ENCODE results near the gene SMC4. TPM values are rescaled to one million over a fixed set of nuclear protein-coding genes. Genes with fewer than 3 reads are reported as not detected.

The SMC4 gene
- total RNA-seq, 1 donor from 2014 or later, result 124 TPM

DNA sequence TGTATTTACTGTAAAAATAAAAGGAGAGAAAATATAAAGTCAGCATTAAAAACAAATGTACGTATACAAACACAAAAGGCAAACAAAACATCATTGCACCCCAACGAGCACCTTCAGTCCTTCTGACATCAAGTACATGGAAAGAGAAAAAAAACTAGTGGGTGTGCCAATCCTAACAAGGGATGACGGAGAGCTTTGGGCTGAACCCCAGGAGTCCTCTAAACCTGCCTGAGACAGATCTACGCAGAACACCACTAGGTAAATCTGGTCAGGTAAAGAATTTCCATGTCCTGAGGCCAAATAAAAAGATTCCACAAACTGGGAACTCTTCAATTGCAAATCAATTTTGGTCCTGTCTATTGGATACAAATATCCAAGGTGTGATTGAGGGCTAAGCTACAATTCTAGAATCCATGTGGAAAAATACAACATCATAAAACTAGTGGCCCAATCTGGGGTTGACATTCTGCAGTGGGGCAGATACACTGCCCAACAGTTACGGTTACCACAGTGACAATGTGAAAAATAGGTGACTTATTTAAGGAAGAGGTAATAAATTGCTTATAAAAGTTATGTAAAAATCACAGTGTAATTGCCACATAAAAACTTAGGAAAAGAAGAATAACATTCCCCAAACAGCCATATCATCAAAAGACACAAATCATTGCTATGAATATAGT, 14.7 kb upstream of the SMC4 start:
- TF ChIP-seq, protein P1, sequence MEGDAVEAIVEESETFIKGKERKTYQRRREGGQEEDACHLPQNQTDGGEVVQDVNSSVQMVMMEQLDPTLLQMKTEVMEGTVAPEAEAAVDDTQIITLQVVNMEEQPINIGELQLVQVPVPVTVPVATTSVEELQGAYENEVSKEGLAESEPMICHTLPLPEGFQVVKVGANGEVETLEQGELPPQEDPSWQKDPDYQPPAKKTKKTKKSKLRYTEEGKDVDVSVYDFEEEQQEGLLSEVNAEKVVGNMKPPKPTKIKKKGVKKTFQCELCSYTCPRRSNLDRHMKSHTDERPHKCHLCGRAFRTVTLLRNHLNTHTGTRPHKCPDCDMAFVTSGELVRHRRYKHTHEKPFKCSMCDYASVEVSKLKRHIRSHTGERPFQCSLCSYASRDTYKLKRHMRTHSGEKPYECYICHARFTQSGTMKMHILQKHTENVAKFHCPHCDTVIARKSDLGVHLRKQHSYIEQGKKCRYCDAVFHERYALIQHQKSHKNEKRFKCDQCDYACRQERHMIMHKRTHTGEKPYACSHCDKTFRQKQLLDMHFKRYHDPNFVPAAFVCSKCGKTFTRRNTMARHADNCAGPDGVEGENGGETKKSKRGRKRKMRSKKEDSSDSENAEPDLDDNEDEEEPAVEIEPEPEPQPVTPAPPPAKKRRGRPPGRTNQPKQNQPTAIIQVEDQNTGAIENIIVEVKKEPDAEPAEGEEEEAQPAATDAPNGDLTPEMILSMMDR (conservative IDR thresholded peaks at IDR 0.05), result no peak
- Mint-ChIP-seq H3K36me3 (peaks cover 3% of the 10 kb centered on the region), H3K27me3 (no peaks in the 10 kb centered on the region), H3K4me3 (no peak overlapping the region), H3K27ac (no peak overlapping the region), H3K9me3 (no peaks in the 10 kb centered on the region), H3K4me1 (ENCODE audit: unreplicated experiment) (no peaks in the 10 kb centered on the region)
- no peak for DNase-seq (ENCODE audit: extremely low spot score, unreplicated experiment)

DNA sequence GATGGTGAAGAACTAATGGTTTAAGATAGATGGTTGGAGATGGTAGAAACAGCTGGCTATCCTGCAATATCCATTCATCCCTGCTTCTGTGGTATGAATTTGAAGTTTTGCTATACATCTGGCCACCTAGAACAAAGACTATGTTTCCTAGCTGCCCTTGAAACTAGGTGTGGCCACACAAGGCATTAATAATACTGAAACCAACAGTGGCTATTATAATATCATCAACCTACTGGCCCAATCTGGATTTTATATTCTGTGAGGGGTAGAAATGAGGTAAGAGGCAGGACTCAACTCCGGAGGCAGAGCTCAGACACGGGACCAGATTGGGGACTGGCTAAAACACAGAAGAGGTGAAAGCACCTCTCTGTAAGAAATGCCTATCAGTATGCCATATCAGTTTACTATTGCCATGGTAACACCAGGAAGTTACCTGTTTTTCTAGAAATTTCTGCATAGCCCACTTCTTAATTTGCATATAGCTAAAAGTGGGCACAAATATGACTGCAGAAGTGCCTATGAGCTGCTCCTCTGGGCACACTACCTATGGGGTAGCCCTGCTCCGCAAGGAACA, 8.8 kb upstream of the SMC4 start:
- H3K27me3 Mint-ChIP-seq, result no peaks in the 10 kb centered on the region
- H3K9me3 Mint-ChIP-seq, result no peaks in the 10 kb centered on the region
- peak overlapping the region; percentile 59 for H3K27ac Mint-ChIP-seq
- no peak overlapping the region for H3K4me3 Mint-ChIP-seq
- no peak for DNase-seq (ENCODE audit: extremely low spot score, unreplicated experiment)
- TF ChIP-seq, protein P1 (conservative IDR thresholded peaks at IDR 0.05), result no peak
- H3K36me3 Mint-ChIP-seq, result peaks cover 8% of the 10 kb centered on the region
- H3K4me1 Mint-ChIP-seq (ENCODE audit: unreplicated experiment), result no peaks in the 10 kb centered on the region

DNA sequence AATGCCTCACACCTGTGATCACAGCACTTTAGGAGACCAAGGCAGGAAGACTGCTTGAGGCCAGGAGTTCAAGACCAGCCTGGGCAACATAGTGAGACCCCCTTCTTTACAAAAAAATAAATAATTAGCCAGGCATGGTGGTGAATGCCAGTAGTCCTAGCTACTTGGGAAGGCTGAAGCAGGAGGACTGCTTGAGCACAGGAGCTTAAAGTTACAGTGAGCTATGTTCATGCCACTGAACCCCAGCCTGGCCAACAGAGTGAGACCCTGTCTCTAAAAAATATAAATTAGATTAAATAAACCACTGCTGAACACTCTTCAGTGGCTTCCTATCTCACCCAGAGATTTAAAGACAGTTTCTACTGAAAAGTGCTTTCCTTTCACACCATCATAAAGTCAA, 6.7 kb upstream of the SMC4 start:
- TF ChIP-seq, protein P1 (conservative IDR thresholded peaks at IDR 0.05), result no peak
- DNase-seq (ENCODE audit: extremely low spot score, unreplicated experiment), result no peak
- peaks cover 4% of the 10 kb centered on the region for H3K36me3 Mint-ChIP-seq
- H3K27me3 Mint-ChIP-seq, result no peaks in the 10 kb centered on the region
- H3K4me1 Mint-ChIP-seq (ENCODE audit: unreplicated experiment), result no peaks in the 10 kb centered on the region
- no peaks in the 10 kb centered on the region for H3K9me3 Mint-ChIP-seq
- no peak overlapping the region for H3K4me3 Mint-ChIP-seq
- no peak overlapping the region for H3K27ac Mint-ChIP-seq

DNA sequence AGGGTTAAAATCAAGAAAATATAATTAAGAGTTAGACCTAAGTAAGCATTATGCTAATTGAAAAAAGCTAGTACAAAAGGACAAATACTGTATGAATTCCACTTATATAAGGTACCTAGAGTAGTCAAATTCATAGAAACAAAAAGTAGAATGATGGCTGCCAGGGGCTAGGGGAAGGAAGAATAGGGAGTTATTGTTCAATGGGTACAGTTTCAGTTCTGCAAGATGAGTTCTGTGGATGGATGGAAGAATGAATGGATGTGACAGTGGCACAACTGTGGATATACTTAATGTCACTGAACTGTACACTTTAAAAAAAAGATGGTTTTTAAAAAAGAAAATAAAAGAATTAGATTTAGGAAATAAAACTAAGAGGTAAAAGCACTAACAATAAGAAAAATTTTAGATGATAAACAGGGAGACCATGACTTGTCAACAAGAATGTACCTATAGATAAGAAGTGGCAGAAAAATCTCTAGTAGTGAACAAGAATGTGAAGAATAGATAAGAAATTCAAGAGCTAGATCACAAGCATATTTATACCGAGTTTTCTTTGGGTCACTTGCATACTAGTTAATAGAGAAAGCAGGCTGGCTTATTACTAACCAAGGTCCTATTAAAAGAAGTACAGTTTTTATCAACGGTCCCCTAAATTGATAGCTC, 6.0 kb upstream of the SMC4 start:
- Mint-ChIP-seq H3K4me3 (no peak overlapping the region), H3K36me3 (peaks cover 4% of the 10 kb centered on the region), H3K27me3 (no peaks in the 10 kb centered on the region), H3K4me1 (ENCODE audit: unreplicated experiment) (no peaks in the 10 kb centered on the region), H3K27ac (no peak overlapping the region), H3K9me3 (no peaks in the 10 kb centered on the region)
- DNase-seq (ENCODE audit: extremely low spot score, unreplicated experiment), result no peak
- TF ChIP-seq, protein P1 (conservative IDR thresholded peaks at IDR 0.05), result no peak

DNA sequence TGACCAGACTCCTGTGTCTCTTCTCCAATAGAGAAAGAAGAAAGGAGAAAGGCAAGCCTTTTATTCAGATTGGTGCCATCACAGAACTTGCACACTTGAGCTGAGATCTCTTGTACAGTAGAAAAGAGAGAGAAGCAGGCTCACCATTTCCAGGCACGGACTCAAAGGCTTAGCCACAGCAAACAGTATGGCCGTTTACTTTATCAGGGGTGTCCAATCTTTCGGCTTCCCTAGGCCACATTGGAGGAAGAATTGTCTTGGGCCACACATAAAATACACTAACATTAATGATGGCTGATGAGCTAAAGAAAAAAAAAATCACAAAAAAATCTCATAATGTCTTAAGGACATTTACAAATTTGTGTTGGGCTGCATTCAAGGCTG, 5.4 kb upstream of the SMC4 start:
- DNase-seq (ENCODE audit: extremely low spot score, unreplicated experiment), result no peak
- Mint-ChIP-seq H3K36me3 (peaks cover 4% of the 10 kb centered on the region), H3K4me3 (no peak overlapping the region), H3K4me1 (ENCODE audit: unreplicated experiment) (peaks cover 2% of the 10 kb centered on the region), H3K27ac (no peak overlapping the region), H3K9me3 (no peaks in the 10 kb centered on the region), H3K27me3 (no peaks in the 10 kb centered on the region)
- TF ChIP-seq, protein P1 (conservative IDR thresholded peaks at IDR 0.05), result no peak
